HepG2 (cell line): ENCODE results near the gene PARP11. TPM values are rescaled to one million over a fixed set of nuclear protein-coding genes. Genes with fewer than 3 reads are reported as not detected.

Experiments used
- ATAC-seq: fragments of 200-7000 bp; cut with Tn5 transposase; 3 replicates; pipeline ENCODE4 v1.9.1; 2020; ENCODE audit warnings: mild to moderate bottlenecking, moderate library complexity
- BruUV-seq: library from RNA; stranded (reverse); fragments of 400-500 nt; replicated peaks from 2 replicates; lab custom pipeline; 2021; lab: Mats Ljungman, UMichigan
- CTCF ChIA-PET: fragments of 300-600 bp; formaldehyde crosslinking; extraction: SDS; loops from one replicate; lab custom pipeline; 2021; ENCODE audit warnings: low total read pairs, inconsistent platforms, low intra/inter-chr PET ratio; lab: Yijun Ruan, JAX
- POLR2A ChIA-PET: fragments of 350-600 bp; sonication (Branson Sonifier 250); formaldehyde crosslinking; loops from one replicate; lab custom pipeline; 2020; ENCODE audit warnings: antibody characterized with exemption, inconsistent platforms; lab: Yijun Ruan, JAX
- DNase-seq: peaks from one replicate; pipeline ENCODE4 v3.0.0-alpha.2; 2015; ENCODE audit warnings: low spot score
- FAIRE-seq: peaks from 3 replicates; lab custom pipeline; 2011; peaks lifted over from hg19 to GRCh38; lab: Jason Lieb, UNC
- H2AFZ ChIP-seq: one replicate; pipeline ENCODE4 v1.6.1; 2011; ENCODE audit warnings: low read length, inconsistent platforms
- H3K27ac ChIP-seq: fragments of 300-600 bp; 3 replicates; pipeline ENCODE4 v1.8.0; 2011; ENCODE audit warnings: mixed run types, mild to moderate bottlenecking, mixed read lengths, low read length, inconsistent platforms; ENCODE audit not compliant: insufficient read depth; ENCODE audit errors: extremely low read length
- H3K27me3 ChIP-seq, 2 experiments: fragments of 200-600 bp in 1 of 2; 2 replicates in 1 of 2; 3 replicates in 1 of 2; pipeline versions ENCODE4 v1.6.0 to v1.8.0; 2011; ENCODE audit warnings: low read length in 2 of 2, mild to moderate bottlenecking in 2 of 2, moderate library complexity in 2 of 2, inconsistent platforms in 1 of 2; ENCODE audit not compliant: insufficient read depth in 2 of 2, control insufficient read depth in 1 of 2
- H3K36me3 ChIP-seq, 2 experiments: fragments of 200-600 bp in 1 of 2; replicated peaks in 1 of 2; 2 replicates in 1 of 2; 3 replicates in 1 of 2; pipeline versions ENCODE4 v1.5.1 to v1.8.0; 2011; ENCODE audit warnings: low read length in 2 of 2, inconsistent platforms in 1 of 2; ENCODE audit not compliant: insufficient read depth in 2 of 2, control insufficient read depth in 1 of 2
- H3K4me1 ChIP-seq: 2 replicates; pipeline ENCODE4 v1.5.1; 2012; ENCODE audit warnings: low read length, inconsistent platforms; ENCODE audit not compliant: insufficient read depth
- H3K4me2 ChIP-seq: 2 replicates; pipeline ENCODE4 v1.6.0; 2011; ENCODE audit warnings: low read depth, low read length, inconsistent platforms
- H3K4me3 ChIP-seq, 3 experiments: fragments of 200-600 bp in 1 of 3; sonication (generic), shearing (Covaris generic) in 1 of 3; replicated peaks in 1 of 3; 2 replicates each; pipeline ENCODE4 v1.5.1; 2011 to 2016; ENCODE audit warnings: low read length in 3 of 3, inconsistent platforms in 2 of 3, low read depth in 2 of 3, mild to moderate bottlenecking in 2 of 3, control low read depth in 1 of 3, mixed read lengths in 1 of 3; ENCODE audit not compliant: insufficient read depth in 1 of 3
- H3K79me2 ChIP-seq: one replicate; pipeline ENCODE4 v1.6.1; 2011; ENCODE audit warnings: low read length, inconsistent platforms; ENCODE audit not compliant: insufficient read depth
- H3K9ac ChIP-seq: 2 replicates; pipeline ENCODE4 v1.6.0; 2011; ENCODE audit warnings: mild to moderate bottlenecking, low read depth, low read length, inconsistent platforms; ENCODE audit not compliant: insufficient read depth
- H3K9me3 ChIP-seq: 2 replicates; pipeline ENCODE4 v1.5.1; 2012; ENCODE audit warnings: mild to moderate bottlenecking, low read length
- H4K20me1 ChIP-seq: 2 replicates; pipeline ENCODE4 v1.6.0; 2011; ENCODE audit warnings: inconsistent platforms, mild to moderate bottlenecking, low read length, moderate library complexity; ENCODE audit not compliant: insufficient read depth
- ARNTL ChIP-seq: sonication (generic); formaldehyde crosslinking; IDR thresholded peaks from 2 replicates; pipeline ENCODE4 v1.4.0; 2020; ENCODE audit warnings: mild to moderate bottlenecking, missing genetic modification reagents
- MYNN ChIP-seq: sonication (generic); formaldehyde crosslinking; IDR thresholded peaks from 2 replicates; pipeline ENCODE4 v1.4.0; 2020; ENCODE audit warnings: mild to moderate bottlenecking, low read depth, missing genetic modification reagents
- RARG ChIP-seq: sonication (generic); formaldehyde crosslinking; IDR thresholded peaks from 2 replicates; pipeline ENCODE4 v1.4.0; 2020; ENCODE audit warnings: low read depth, mild to moderate bottlenecking, missing genetic modification reagents
- RFXANK ChIP-seq: IDR thresholded peaks from 2 replicates; pipeline ENCODE4 v1.6.1; 2016
- TFAP4 ChIP-seq: sonication (generic); IDR thresholded peaks from 2 replicates; pipeline ENCODE4 v1.6.1; 2016; ENCODE audit warnings: low read depth, borderline replicate concordance
- YY1 ChIP-seq: IDR thresholded peaks from 2 replicates; pipeline ENCODE4 v1.6.1; 2011; ENCODE audit warnings: low read length, low read depth, moderate library complexity, mild to moderate bottlenecking; ENCODE audit not compliant: insufficient read depth, insufficient replicate concordance
- ZBTB49 ChIP-seq: sonication (generic); formaldehyde crosslinking; IDR thresholded peaks from 2 replicates; pipeline ENCODE4 v1.4.0; 2020; ENCODE audit warnings: missing genetic modification reagents, borderline replicate concordance
- ZNF234 ChIP-seq: sonication (generic); formaldehyde crosslinking; conservative IDR thresholded peaks from 2 replicates; pipeline ENCODE4 v1.5.1; 2020; ENCODE audit warnings: mild to moderate bottlenecking, missing genetic modification reagents
- WGBS: methylation state at CpG from one replicate; pipeline ENCODE4 v1.1.6; 2017; ENCODE audit warnings: low lambda C conversion rate; 5-methylcytosine and 5-hydroxymethylcytosine counted together
- in situ Hi-C: cut with HindIII; loops from 2 replicates; pipeline ENCODE4 v1.10.0; 2017; ENCODE audit warnings: low pct_unique_long_range_greater_than_20kb; ENCODE audit not compliant: extremely low pct_ligation_motif_present
- intact Hi-C: fragments of 100-400 bp; cut with micrococcal nuclease; formaldehyde crosslinking; loops from one replicate; pipeline ENCODE4 v1.10.0; 2022; ENCODE audit not compliant: unreplicated experiment
- polyA plus RNA-seq, 8 experiments: library from polyadenylated mRNA; depleted of rRNA in 3 of 8; stranded (reverse) in 7 of 8; unstranded in 1 of 8; fragments of >200 nt; fragmentation: Illumina TruSeq in 4 of 8; extraction: Trizol in 4 of 8; gene quantifications; 2 replicates each; pipeline versions ENCODE4 v1.2.1 to v1.2.3, GENCODE V29; 2011 to 2016; ENCODE audit warnings: low read depth in 4 of 8, missing spikeins in 1 of 8, mixed read lengths in 1 of 8; ENCODE audit not compliant: insufficient read depth in 1 of 8
- total RNA-seq, 5 experiments: library from RNA; depleted of rRNA; stranded (reverse); fragments of >200 nt; fragmentation: Illumina TruSeq; extraction: Trizol; gene quantifications; 2 replicates each; pipeline ENCODE4 v1.2.3, GENCODE V29; 2016; ENCODE audit warnings: low read depth in 1 of 5

Gene PARP11
- total and polyA plus RNA-seq, 2 of the 13 experiments (the other 11 are each of a cell fraction or from before 2014, with no cell fraction given) = 4.0 to 7.6 TPM

- TF ChIP-seq ZNF234 (CRISPR knock-in tag) (no peak), ZBTB49 (CRISPR knock-in tag) (no peak), MYNN (CRISPR knock-in tag) (no peak), RARG (CRISPR knock-in tag) (no peak), RFXANK (CRISPR knock-in tag) (no peak), YY1 (no peak), TFAP4 (no peak), ARNTL (CRISPR knock-in tag) (no peak)
- CTCF ChIA-PET = no interaction called here
- no peak for FAIRE-seq
- POLR2A ChIA-PET = no interaction called here
- Histone ChIP-seq H3K36me3 (no peaks in the 10 kb centered on the region), H3K9ac (no peak overlapping the region), H3K4me2 (no peak overlapping the region), H3K27ac (no peak overlapping the region), H2AFZ (no peak overlapping the region), H3K79me2 (no peaks in the 10 kb centered on the region), H3K27me3 (peaks cover 0 to 5% of the 10 kb centered on the region in 2 experiments; a peak in 2 of 5 replicates), H3K4me1 (no peaks in the 10 kb centered on the region), H4K20me1 (no peaks in the 10 kb centered on the region), H3K4me3 (no peak overlapping the region), H3K9me3 (no peaks in the 10 kb centered on the region)
- in situ Hi-C loops (loop anchor here (10.0 kb wide), 1 partner anchor 202 kb away; no protein-coding TSS in a partner anchor), intact Hi-C loops (no loop called here)
- no peak for DNase-seq
- WGBS = 36% methylated on average over 2 of the region's 2 CpGs
- BruUV-seq = no TSS peak
- ATAC-seq = no peak
These were observed 19.4 kb upstream of the PARP11 start for GRCh38 chr12:3892631-3893030.
